GM12878 (cell line): ENCODE data around the gene GABARAPL2. TPM values are rescaled to one million over a fixed set of nuclear protein-coding genes. Genes with fewer than 3 reads are reported as not detected.

Experiments used
- ATAC-seq: fragments of 200-7000 bp; cut with Tn5 transposase; 3 replicates; pipeline ENCODE4 v1.9.1; 2020; ENCODE audit warnings: mild to moderate bottlenecking, moderate library complexity
- BruUV-seq: library from RNA; stranded (reverse); fragments of 400-500 nt; replicated peaks from 2 replicates; lab custom pipeline; 2021; lab: Mats Ljungman, UMichigan
- CTCF ChIA-PET: fragments of 300-600 bp; sonication (Branson Sonifier 250); formaldehyde crosslinking; extraction: SDS; loops from one replicate; lab custom pipeline; 2021; ENCODE audit warnings: inconsistent platforms; lab: Yijun Ruan, JAX
- POLR2A ChIA-PET: fragments of 350-600 bp; formaldehyde crosslinking; extraction: SDS; loops from one replicate; lab custom pipeline; 2021; ENCODE audit warnings: inconsistent platforms; lab: Charles Lee
- RAD21 ChIA-PET: fragments of 300-600 bp; sonication (Branson Sonifier 250); formaldehyde crosslinking; loops from one replicate; lab custom pipeline; 2023; ENCODE audit warnings: antibody characterized with exemption; ENCODE audit not compliant: unreplicated experiment; lab: Charles Lee
- SMC1A ChIA-PET: fragments of 300-600 bp; sonication (Branson Sonifier 250); formaldehyde crosslinking; loops from one replicate; lab custom pipeline; 2023; ENCODE audit not compliant: unreplicated experiment, uncharacterized antibody; lab: Charles Lee
- DNase-seq: peaks from one replicate; pipeline ENCODE4 v3.0.0-alpha.2; 2011; ENCODE audit warnings: low read depth, low spot score
- FAIRE-seq: peaks from 3 replicates; lab custom pipeline; 2011; peaks lifted over from hg19 to GRCh38; lab: Jason Lieb, UNC
- H2AFZ ChIP-seq: 2 replicates; pipeline ENCODE4 v1.6.0; 2011; ENCODE audit warnings: low read depth, low read length, control low read depth; ENCODE audit not compliant: control insufficient read depth
- H3K27ac ChIP-seq: 2 replicates; pipeline ENCODE4 v1.5.1; 2011; ENCODE audit warnings: control low read depth; ENCODE audit not compliant: control insufficient read depth, insufficient read depth
- H3K27me3 ChIP-seq, 2 experiments: replicated peaks in 1 of 2; 2 replicates each; pipeline versions ENCODE4 v1.6.0 to v1.6.1; 2011; ENCODE audit warnings: low read length in 1 of 2; ENCODE audit not compliant: control insufficient read depth in 2 of 2, insufficient read depth in 2 of 2
- H3K36me3 ChIP-seq, 2 experiments: 2 replicates each; pipeline ENCODE4 v1.5.1; 2011; ENCODE audit warnings: low read length in 1 of 2; ENCODE audit not compliant: control insufficient read depth in 2 of 2, insufficient read depth in 2 of 2
- H3K4me1 ChIP-seq: 2 replicates; pipeline ENCODE4 v1.6.1; 2011; ENCODE audit warnings: mild to moderate bottlenecking, low read length, moderate library complexity, mixed read lengths; ENCODE audit not compliant: control insufficient read depth, insufficient read depth
- H3K4me2 ChIP-seq: 2 replicates; pipeline ENCODE4 v1.6.0; 2011; ENCODE audit warnings: control low read depth; ENCODE audit not compliant: control insufficient read depth, insufficient read depth
- H3K4me3 ChIP-seq: fragments of 200-600 bp; sonication (generic); 2 replicates; pipeline ENCODE4 v1.5.1; 2016
- H3K79me2 ChIP-seq: 2 replicates; pipeline ENCODE4 v1.6.0; 2011; ENCODE audit warnings: low read length; ENCODE audit not compliant: control insufficient read depth, insufficient read depth
- H3K9ac ChIP-seq: 2 replicates; pipeline ENCODE4 v1.8.0; 2011; ENCODE audit warnings: low read length, control low read depth, mixed read lengths; ENCODE audit not compliant: control insufficient read depth, insufficient read depth
- H3K9me3 ChIP-seq: replicated peaks from 3 replicates; pipeline ENCODE4 v1.5.1; 2011; ENCODE audit warnings: mild to moderate bottlenecking, low read length; ENCODE audit not compliant: control insufficient read depth, insufficient read depth
- H4K20me1 ChIP-seq: 2 replicates; pipeline ENCODE4 v1.6.0; 2011; ENCODE audit not compliant: control insufficient read depth, insufficient read depth
- ASH2L ChIP-seq: fragments of 300-600, 200-600 bp; sonication (generic); IDR thresholded peaks from 2 replicates; pipeline ENCODE4 v1.6.1; 2017; ENCODE audit warnings: low read depth, mild to moderate bottlenecking, borderline replicate concordance
- CHD2 ChIP-seq: IDR thresholded peaks from 2 replicates; pipeline ENCODE4 v1.6.1; 2011; ENCODE audit warnings: low read depth, low read length, improper control_type of control experiment, borderline replicate concordance
- EED ChIP-seq: sonication (generic); IDR thresholded peaks from 2 replicates; pipeline ENCODE4 v1.6.1; 2016; ENCODE audit warnings: antibody characterized with exemption, low read depth
- MEF2A ChIP-seq: IDR thresholded peaks from 2 replicates; pipeline ENCODE4 v1.6.1; 2011; ENCODE audit warnings: low read depth, mild to moderate bottlenecking, low read length, moderate library complexity; ENCODE audit not compliant: insufficient read depth
- MTA3 ChIP-seq: IDR thresholded peaks from 2 replicates; pipeline ENCODE4 v1.6.1; 2012; ENCODE audit warnings: low read length, inconsistent platforms, borderline replicate concordance
- NRF1 ChIP-seq: conservative IDR thresholded peaks from 2 replicates; pipeline ENCODE4 v1.6.1; 2011; ENCODE audit warnings: mild to moderate bottlenecking, low read depth, low read length, improper control_type of control experiment
- PML ChIP-seq: IDR thresholded peaks from 2 replicates; pipeline ENCODE4 v1.6.1; 2012; ENCODE audit warnings: low read length, inconsistent platforms
- POLR2A ChIP-seq: IDR thresholded peaks from 2 replicates; pipeline ENCODE4 v1.6.1; 2011; ENCODE audit warnings: low read depth, mild to moderate bottlenecking, low read length
- RAD21 ChIP-seq: IDR thresholded peaks from 2 replicates; pipeline ENCODE4 v1.6.1; 2011; ENCODE audit warnings: mild to moderate bottlenecking, low read depth, low read length, moderate library complexity; ENCODE audit not compliant: insufficient read depth
- RBBP5 ChIP-seq: fragments of 200-600 bp; sonication (generic); conservative IDR thresholded peaks from 2 replicates; pipeline ENCODE4 v1.6.1; 2016
- SIN3A ChIP-seq: IDR thresholded peaks from 2 replicates; pipeline ENCODE4 v1.6.1; 2012; ENCODE audit warnings: low read depth, low read length, improper control_type of control experiment
- SMAD5 ChIP-seq: IDR thresholded peaks from 2 replicates; pipeline ENCODE4 v1.6.1; 2016; ENCODE audit warnings: antibody characterized with exemption, low read depth
- SMARCA5 ChIP-seq: fragments of 450-650 bp; IDR thresholded peaks from 2 replicates; pipeline ENCODE4 v1.6.1; 2017; ENCODE audit warnings: mild to moderate bottlenecking
- SRF ChIP-seq, 2 experiments: IDR thresholded peaks; 2 replicates each; pipeline ENCODE4 v1.6.1; 2011; ENCODE audit warnings: low read depth in 2 of 2, low read length in 2 of 2, mild to moderate bottlenecking in 1 of 2, moderate library complexity in 1 of 2
- WRNIP1 ChIP-seq: IDR thresholded peaks from 2 replicates; pipeline ENCODE4 v1.6.1; 2011; ENCODE audit warnings: low read depth, low read length, improper control_type of control experiment, borderline replicate concordance
- WGBS: methylation state at CpG from one replicate; pipeline ENCODE4 v1.1.6; 2016; ENCODE audit warnings: low lambda C conversion rate; ENCODE audit not compliant: insufficient replicate concordance, insufficient coverage; ENCODE audit errors: missing lambda C conversion rate; 5-methylcytosine and 5-hydroxymethylcytosine counted together
- in situ Hi-C: fragments of 300-500 bp; cut with MboI; formaldehyde crosslinking; loops from 9 replicates; pipeline ENCODE4 v1.14.3; 2018; ENCODE audit warnings: mixed read lengths
- intact Hi-C: fragments of 100-400 bp; cut with micrococcal nuclease; formaldehyde crosslinking; loops from one replicate; pipeline ENCODE4 v1.14.2; 2022; ENCODE audit not compliant: unreplicated experiment
- polyA plus RNA-seq, 11 experiments: library from polyadenylated mRNA; depleted of rRNA in 4 of 11; unstranded in 6 of 11; stranded (reverse) in 5 of 11; fragments of >200 nt; fragmentation: Nextera tagmentation in 4 of 11; fragmentation: Illumina TruSeq in 1 of 11; extraction: Ambion mirVana in 4 of 11; extraction: Trizol in 1 of 11; gene quantifications; 1 replicate in 1 of 11; 2 replicates in 10 of 11; pipeline versions ENCODE4 v1.2.1 to v1.2.3, GENCODE V29; 2011 to 2016; ENCODE audit warnings: inconsistent platforms in 2 of 11, missing spikeins in 2 of 11, low read depth in 1 of 11
- total RNA-seq, 4 experiments: library from RNA; depleted of rRNA in 3 of 4; stranded (reverse); fragments of >200 nt in 3 of 4; fragmentation: Illumina TruSeq in 1 of 4; extraction: Trizol in 1 of 4; gene quantifications; 2 replicates each; pipeline versions ENCODE4 v1.2.1 to v1.2.3, GENCODE V29; 2013 to 2021
- TF ChIP-seq, protein P1 (sequence below): IDR thresholded peaks from 2 replicates; pipeline ENCODE4 v1.6.1; 2012; ENCODE audit warnings: low read depth, low read length, improper control_type of control experiment

GABARAPL2 gene
- total and polyA plus RNA-seq, 10 of the 15 experiments (the other 5 are each of a cell fraction or from before 2014, with no cell fraction given) = 61.9 to 359 (median 128) TPM

DNA sequence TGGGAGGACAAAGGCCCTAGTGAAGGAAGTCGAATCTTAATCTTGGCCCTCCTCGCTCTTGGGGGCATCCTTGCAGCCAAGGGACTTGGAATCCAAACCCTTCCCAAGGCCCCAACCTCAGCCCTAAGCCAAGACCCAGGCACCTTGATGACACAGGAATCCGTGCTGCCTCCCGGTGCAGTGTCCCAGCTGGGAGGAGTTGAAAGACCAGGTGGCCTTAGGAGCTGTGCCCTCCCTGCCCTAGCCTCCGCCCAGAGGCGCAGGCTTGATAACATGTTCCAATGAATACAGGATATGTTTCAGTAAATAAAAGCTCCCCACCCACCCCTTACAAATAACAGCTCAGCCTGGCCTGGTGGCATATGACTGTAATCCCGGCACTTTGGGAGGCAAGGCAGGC is 30.3 kb upstream of the GABARAPL2 start, which contains the start of gene CHST5:
CHST5 (minus strand) TSS at position 208 of the 400 bp plus-strand sequence. CDS start 5,724 bp downstream, outside the sequence.
- no peak within 1 kb of the TSS for H2AFZ ChIP-seq
- H4K20me1 ChIP-seq = no peaks in the 10 kb centered on the region
- no peak for TF ChIP-seq SRF (IDR thresholded peaks at IDR 0.05; ENCODE audit: low read depth in 2 of 2, low read length in 2 of 2)
- TF ChIP-seq SIN3A = no peak
- TF ChIP-seq, protein P1, sequence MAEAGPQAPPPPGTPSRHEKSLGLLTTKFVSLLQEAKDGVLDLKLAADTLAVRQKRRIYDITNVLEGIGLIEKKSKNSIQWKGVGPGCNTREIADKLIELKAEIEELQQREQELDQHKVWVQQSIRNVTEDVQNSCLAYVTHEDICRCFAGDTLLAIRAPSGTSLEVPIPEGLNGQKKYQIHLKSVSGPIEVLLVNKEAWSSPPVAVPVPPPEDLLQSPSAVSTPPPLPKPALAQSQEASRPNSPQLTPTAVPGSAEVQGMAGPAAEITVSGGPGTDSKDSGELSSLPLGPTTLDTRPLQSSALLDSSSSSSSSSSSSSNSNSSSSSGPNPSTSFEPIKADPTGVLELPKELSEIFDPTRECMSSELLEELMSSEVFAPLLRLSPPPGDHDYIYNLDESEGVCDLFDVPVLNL = no peak
- TF ChIP-seq SMARCA5 = no peak
- TF ChIP-seq MEF2A = no peak
- no peak for TF ChIP-seq EED
- no peak for TF ChIP-seq POLR2A
- no peak for TF ChIP-seq CHD2
- no peak for TF ChIP-seq ASH2L
- TF ChIP-seq SMAD5 = no peak
- no peak for TF ChIP-seq RBBP5
- TF ChIP-seq PML = no peak
- no peak for TF ChIP-seq WRNIP1
- TF ChIP-seq MTA3 = no peak
- TF ChIP-seq RAD21 = no peak
- no peak for TF ChIP-seq NRF1
- H3K9me3 ChIP-seq = no peaks in the 10 kb centered on the region
- ChIA-PET POLR2A (no interaction called here), SMC1A (interaction anchor here (1.5 to 2.0 kb wide), 2 partner anchors 14 to 19 kb away, joined by 3 to 5 read pairs; no protein-coding TSS in a partner anchor), RAD21 (interaction anchor here (1.3 kb wide), 1 partner anchor 40 kb away, joined by 3 read pairs; no protein-coding TSS in a partner anchor), CTCF (interaction anchor here (1.7 kb wide), 1 partner anchor 70 kb away, joined by 4 read pairs; no protein-coding TSS in a partner anchor)
- H3K79me2 ChIP-seq = no peaks in the 10 kb centered on the region
- no peak within 1 kb of the TSS for H3K4me3 ChIP-seq
- FAIRE-seq (no peak), ATAC-seq (no peak), DNase-seq (no peak)
- no peaks in the 10 kb centered on the region for H3K4me1 ChIP-seq
- H3K36me3 ChIP-seq = peaks cover 0 to under 1% of the 10 kb centered on the region in 2 experiments; a peak in 1 of 4 replicates
- H3K4me2 ChIP-seq = no peak within 1 kb of the TSS
- in situ Hi-C loops = no loop called here
- intact Hi-C loops = no loop called here
- H3K9ac ChIP-seq = no peak within 1 kb of the TSS
- BruUV-seq = no TSS peak
- H3K27me3 ChIP-seq = no peaks in the 10 kb centered on the region
- no peak within 1 kb of the TSS for H3K27ac ChIP-seq
- 70% methylated on average over 7 of the region's 7 CpGs for WGBS
